ENCODE results near the gene RFPL1.
"Not testable (repeated sequence)": the region's sequence is repeated elsewhere in the genome, so short reads cannot be mapped to it uniquely, and the experiment has no call there.

The RFPL1 gene

DNA sequence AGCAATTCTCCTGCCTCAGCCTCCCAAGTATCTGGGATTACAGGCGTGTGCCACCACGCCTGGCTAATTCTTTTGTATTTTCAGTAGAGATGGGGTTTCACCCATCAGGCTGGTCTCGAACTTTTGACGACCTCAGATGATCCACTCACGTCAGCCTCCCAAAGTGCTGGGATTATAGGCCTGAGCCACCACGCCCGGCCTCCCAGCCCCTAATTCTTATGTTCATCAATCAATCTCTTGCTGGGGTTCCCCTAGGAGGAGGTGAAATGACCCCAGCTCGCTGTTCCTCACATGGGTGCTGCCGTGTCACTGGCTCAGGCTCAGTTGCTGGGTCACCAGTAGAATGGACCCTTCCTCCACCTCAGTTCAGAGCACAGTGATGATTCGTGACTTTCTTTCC, at the start of gene RFPL1:
TSS of gene RFPL1 (plus strand) at position 301 of the 400 bp plus-strand sequence.
- DNase-seq: not testable (repeated sequence)

DNA sequence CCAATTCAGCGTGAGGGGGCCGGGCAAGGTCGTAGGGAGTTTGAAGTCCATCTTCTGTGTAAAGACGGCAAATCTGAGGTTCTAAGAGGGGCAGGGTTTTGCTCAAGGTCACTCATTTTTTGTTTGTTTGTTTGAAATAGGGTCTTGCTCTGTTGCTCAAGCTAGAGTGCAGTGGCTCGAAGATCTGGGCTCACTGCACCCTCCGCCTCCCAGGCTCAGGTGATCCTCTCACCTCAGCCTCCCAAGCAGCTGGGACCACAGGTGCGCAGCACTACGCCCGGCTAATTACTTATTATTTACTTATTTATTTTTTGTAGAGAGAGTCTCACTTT, 49.7 kb upstream of the RFPL1 start:
- peak; percentile 20 for DNase-seq

DNA sequence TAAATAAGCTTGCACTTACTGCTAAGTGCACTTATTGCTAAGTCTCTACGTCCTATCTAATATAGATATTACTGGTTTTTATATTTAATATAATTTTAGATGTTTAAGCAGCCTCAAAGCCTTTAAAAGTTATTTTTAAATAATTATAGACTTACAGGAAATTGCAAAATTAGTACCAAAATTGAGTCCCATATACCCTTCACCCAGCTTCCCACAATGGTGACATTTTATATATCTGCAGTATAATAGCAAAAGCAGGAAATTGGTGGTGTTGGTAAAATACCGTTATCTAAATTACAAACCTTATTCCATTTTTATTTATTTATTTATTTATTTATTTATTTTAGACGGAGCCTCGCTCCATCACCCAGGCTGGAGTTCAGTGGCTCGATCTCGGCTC, 48.1 kb upstream of the RFPL1 start:
- DNase-seq: no peak

DNA sequence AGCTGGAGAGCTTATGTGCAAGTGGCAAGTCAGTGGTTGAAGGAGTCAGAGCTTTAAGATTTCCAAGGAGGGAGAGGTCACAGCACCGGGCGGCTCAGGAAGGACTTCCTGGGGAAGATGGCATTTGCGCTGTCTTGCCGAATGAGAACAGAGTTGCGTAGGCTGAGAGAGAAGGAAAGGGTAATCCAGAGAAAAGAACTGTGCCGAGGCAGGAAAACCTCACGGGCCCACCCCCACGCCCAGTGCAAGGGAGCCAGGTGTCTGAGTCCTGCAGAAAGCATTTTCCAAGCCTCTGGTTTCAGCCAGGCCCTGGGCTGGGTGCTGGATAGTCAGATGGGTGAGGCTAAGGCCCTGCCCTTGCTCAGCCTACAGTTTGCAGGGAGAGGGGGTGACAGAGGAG, 46.8 kb upstream of the RFPL1 start:
- no peak for DNase-seq

DNA sequence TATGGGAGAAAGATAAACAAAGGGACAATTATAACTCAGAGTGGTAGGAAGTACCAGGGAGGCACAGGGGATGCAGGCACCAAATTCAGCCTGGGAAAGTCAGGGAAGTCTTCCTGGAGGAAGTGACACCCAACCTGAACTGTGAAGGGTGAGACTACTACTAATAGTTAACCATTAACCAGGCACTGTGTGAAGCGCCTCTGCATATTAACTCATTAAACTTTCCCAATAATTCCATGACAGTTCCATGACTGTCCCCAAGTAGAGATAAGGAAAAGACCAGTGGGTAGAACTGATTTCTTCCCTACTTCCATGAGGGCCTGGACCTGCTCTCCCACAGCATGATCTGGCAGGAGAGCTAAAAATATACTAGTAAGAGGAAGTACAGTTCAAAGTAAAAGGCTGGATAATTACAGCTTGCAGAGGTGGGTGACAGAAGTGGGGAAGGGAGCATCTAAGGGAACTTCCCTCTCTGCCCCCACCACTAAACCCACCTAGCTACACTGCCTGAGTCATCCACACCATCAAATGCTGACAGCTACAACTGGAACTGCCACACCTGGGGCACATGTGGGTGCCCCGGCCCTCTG, 45.3 kb upstream of the RFPL1 start:
- no peak for DNase-seq

DNA sequence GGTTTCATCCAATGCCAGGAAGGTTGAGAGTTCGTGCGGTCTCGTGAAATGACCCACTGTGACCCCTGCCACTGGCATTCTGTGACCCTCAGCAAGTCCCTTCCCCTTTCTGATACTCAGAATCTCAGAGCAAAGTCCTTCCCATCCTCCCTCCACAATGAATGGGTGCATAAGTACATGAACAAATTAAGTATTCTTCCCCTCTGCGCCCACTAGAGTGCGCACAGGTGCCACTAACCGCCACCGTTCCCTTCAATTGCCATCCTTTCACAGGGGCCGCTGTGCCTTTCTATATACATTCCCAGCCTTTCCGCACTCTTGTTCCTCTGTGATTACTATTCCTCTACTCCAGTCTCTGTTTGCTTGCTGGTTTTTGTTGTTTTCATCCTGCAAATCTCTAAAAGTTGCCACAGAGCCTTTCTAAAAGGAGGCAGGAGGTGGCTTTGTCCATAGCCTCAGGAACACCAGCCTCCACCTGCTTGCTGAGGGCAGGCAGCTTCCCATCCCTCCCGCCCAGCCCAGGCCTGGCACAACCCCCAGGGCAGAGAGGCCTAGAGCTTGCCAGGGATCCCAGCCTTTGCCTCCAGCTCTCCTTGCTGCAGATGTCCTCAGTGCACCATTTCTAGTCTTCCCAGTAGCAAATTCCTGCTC, 43.3 kb upstream of the RFPL1 start:
- peak; percentile 63 for DNase-seq

DNA sequence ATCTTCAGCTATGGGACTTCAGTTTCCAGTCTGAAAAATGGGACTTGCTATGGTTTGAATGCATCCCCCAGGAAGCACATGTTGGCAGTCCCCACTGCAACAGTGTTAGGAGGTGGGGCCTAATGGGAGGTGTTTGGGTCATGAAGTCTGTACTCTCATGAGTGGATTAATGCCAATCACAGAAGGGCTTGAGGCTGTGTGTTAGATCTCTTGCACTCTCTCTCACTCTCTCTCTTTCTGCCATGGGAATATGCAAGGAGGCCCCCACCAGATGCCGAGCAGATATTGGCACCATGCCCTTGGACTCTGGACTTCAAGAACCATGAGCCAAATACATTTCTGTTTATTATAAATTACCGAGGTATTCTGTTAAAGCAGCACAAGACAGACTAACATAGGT, 42.3 kb upstream of the RFPL1 start:
- no peak for DNase-seq

DNA sequence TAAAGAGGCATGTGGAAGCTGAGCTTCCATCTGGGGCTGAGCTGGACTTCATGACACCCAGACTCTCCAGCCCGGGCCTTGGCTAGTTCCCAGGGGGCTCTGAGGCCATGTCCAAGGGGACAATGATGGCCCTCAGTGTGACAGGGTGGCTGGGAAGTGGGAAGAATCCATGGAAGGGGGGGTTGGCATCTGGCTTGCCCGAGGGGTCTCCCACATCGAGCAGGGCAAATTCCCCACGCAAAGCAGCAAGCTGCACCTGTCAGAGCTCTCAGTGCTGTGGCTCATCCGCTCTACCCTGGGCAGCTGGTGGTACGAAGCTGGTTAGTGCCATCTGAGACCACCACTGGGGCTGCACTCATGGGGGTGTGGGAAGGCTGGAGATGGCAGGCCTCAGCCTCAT, 40.6 kb upstream of the RFPL1 start:
- no peak for DNase-seq

- DNase-seq: no peak
Measured at GRCh38 chr22:29400576-29400975, 37.8 kb upstream of the RFPL1 start.

GRCh38 chr22:29401538-29401937, 36.8 kb upstream of the RFPL1 start:
- peak; percentile 17 for DNase-seq

GRCh38 chr22:29408940-29409339, 29.4 kb upstream of the RFPL1 start:
- DNase-seq: no peak

DNA sequence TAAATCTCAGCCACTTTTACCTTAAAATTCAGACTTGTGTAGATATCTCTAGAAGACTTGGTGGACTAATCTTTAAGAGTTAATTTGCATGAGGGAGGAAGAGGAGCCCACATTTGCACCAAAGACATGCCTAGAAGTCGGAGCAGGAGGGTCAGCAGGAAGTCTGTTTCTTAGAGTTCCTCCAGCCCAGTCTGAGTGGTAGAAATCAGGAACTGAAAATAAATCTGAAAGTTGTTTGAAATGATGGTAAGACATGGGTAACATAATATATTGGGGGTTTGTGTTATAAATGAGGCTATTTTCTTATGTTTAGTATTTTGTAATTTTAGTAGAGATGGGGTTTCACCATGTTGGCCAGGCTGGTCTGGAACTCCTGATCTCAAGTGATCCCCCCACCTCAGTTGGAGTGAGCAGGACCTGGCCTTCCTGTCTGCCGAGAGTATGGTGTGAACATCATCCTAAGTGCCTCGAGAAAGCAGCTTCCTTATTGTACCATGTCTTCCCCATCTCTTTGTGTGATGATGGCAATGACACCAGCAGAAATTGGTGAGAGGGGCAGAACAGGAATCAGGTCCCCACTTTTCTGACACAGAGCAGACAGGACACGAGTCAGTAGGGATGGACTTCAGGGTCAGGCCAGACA, 26.7 kb upstream of the RFPL1 start:
- DNase-seq: not testable (repeated sequence)

DNA sequence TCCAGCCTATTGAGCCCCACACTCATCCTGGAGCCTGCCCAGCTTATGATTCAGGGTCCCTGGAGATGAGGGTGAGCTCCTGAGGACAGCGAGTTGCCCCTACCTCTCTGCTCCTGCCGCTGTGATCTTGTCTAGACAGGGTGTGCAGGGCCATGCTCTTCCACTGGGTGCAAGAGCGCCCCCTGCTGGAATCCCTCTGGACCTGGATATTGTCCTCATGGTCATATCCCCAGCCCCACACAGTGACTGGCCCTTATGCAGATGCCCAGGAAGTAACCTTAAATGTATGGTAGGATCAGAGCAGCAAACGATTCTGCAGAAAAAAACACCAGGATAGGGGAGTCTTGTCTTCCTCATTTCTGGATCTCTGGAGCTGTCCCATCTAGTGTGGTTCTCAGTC, 25.6 kb upstream of the RFPL1 start:
- peak; percentile 25 for DNase-seq

GRCh38 chr22:29414951-29415591, 23.3 kb upstream of the RFPL1 start:
- DNase-seq: peak; percentile 17

DNA sequence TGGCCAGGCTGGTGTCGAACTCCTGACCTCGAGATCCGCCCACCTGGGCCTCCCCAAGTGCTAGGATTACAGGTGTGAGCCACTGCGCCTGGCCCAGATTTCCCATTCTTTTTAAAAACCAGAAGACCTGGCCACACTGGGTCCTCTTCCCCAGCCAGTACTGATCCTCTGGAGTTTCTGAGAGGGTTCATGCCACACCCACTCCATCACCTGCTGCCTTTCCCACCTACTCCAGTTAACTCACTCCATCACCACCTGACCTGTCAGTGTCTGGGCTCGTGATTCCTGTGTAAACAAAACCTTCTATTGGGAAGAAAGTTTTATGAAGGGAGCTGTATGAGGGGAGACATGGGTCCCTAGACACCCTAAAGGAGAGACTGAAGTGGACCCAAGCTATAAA, 19.7 kb upstream of the RFPL1 start:
- DNase-seq: not testable (repeated sequence)

GRCh38 chr22:29426476-29426875, 11.9 kb upstream of the RFPL1 start:
- no peak for DNase-seq

- DNase-seq: no peak
Measured at GRCh38 chr22:29427176-29427760, 11.1 kb upstream of the RFPL1 start.

- no peak for DNase-seq
Measured at GRCh38 chr22:29431986-29432385, 6.4 kb upstream of the RFPL1 start.

GRCh38 chr22:29433856-29434255, 4.5 kb upstream of the RFPL1 start:
- DNase-seq: no peak

- peak; percentile 15 for DNase-seq
Measured at GRCh38 chr22:29434288-29434687, 4.1 kb upstream of the RFPL1 start.

DNA sequence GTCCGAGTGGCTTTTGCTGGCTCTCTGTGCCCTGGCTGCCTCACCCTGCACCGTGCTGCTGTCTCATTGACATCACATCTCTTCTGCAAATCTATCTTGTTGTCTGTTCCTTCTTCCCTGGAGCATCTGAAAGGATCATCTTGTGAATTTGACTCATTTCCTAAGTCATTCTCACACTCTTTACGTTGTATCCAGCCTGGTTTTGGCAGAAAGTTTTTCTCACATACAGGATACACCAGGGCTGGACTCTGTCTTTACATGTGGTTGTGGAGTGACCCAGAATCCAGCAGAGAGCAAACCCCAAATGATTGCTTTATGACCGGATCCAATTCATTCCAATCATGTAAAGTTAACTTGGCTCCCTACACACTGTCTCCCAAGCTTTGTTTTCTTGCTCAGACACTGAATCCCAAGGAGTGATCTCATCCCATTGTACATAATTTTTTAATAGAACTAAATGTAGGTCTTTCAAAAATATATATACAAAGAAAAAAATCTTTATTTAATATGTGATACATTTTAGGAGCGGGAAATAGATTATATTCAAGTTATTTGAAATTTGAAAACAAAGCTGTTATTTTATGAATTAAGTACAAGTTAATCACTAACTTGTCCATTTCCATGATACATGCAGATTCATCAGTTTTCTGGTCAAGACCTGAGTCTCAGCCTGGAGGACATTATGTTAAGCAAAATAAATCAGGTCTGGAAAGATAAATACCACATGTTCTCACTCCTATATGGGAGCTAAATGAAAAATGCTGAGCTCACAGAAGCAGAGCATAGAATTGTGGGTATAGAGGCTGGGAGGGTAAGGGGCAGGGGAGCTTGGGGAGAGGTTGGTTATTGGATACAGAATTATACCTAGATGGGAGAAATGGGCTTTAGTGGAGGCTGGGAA, 2.9 kb upstream of the RFPL1 start:
- DNase-seq: no peak

- no peak for DNase-seq
Measured at GRCh38 chr22:29442976-29443375, 4.6 kb downstream of the RFPL1 start.

- DNase-seq: no peak
Measured at GRCh38 chr22:29443452-29443851, 5.1 kb downstream of the RFPL1 start.

Measured in NCI-H146 (cell line).